Measurements from ENCODE around the gene FOXO1. TPM values are rescaled to one million over a fixed set of nuclear protein-coding genes. Genes with fewer than 3 reads are reported as not detected.
A peak's percentile ranks its signal among the peaks of the same experiment; 100 is the strongest.
"Not testable (repeated sequence)": the region's sequence is repeated elsewhere in the genome, so short reads cannot be mapped to it uniquely, and the experiment has no call there.

FOXO1 gene
- total and polyA plus RNA-seq, 9 donors = 11.2 to 18.1 (median 13.1) TPM

GRCh38 chr13:40668335-40668734 is 1.9 kb upstream of the FOXO1 start:
- peak; percentile 84 for DNase-seq
- Histone ChIP-seq H3K4me1 (ENCODE audit: control insufficient read depth, insufficient read depth, low read length) (peaks cover 13% of the 10 kb centered on the region), H3K36me3 (ENCODE audit: control insufficient read depth, insufficient read depth, low read length) (no peaks in the 10 kb centered on the region), H3K27ac (ENCODE audit: low read length) (peak overlapping the region; percentile 59), H3K9me3 (replicated peaks; ENCODE audit: control insufficient read depth, low read depth, low read length) (no peaks in the 10 kb centered on the region), H3K27me3 (ENCODE audit: control insufficient read depth, insufficient read depth, low read length) (no peaks in the 10 kb centered on the region), H3K4me3 (ENCODE audit: low read length) (no peak overlapping the region)
- WGBS (ENCODE audit: insufficient coverage) = 60% methylated on average over 4 of the region's 11 CpGs

GRCh38 chr13:40667622-40667978 is 1.2 kb upstream of the FOXO1 start:
- Histone ChIP-seq H3K27ac (ENCODE audit: low read length) (peak overlapping the region; percentile 96), H3K27me3 (ENCODE audit: control insufficient read depth, insufficient read depth, low read length) (no peaks in the 10 kb centered on the region), H3K9me3 (replicated peaks; ENCODE audit: control insufficient read depth, low read depth, low read length) (no peaks in the 10 kb centered on the region), H3K4me1 (ENCODE audit: control insufficient read depth, insufficient read depth, low read length) (peaks cover 15% of the 10 kb centered on the region), H3K4me3 (ENCODE audit: low read length) (peak overlapping the region; percentile 73), H3K36me3 (ENCODE audit: control insufficient read depth, insufficient read depth, low read length) (no peaks in the 10 kb centered on the region)
- peak; percentile 37 for DNase-seq
- WGBS (ENCODE audit: insufficient coverage) = no CpG with 5 or more reads among the region's 5 CpGs

DNA sequence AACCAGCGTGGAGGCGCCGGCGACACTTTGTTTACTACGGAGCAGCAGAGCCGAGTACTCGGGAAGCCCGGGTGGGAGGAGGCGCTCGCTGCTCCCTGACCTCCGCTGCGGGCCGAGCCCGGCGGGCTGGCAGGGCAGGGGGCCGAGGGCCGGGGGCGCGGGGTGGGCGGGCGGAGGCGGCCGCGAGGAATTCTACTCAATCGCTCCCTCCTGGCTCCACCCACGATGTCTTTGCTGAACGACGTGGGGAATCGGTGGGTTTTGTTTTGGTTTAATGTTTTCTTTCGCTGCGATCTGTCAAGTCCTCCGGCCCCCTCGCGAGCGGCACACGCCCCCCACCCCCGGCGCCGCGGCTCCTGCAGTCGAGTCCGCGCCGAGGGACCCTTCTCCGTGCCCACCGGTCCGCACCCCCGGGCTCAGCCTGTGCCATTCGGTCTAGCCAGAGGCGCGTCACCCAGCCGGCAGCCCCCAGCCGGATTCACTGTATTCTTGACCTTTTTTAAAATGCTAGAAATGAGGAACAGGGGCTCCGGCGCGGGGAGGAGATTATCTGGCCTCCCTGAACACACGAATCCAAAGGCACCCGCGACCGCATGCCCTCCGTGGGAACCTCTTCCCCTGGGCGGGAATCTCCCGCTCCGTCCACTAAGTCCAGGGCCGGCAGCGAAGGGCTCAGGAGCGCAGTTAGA is 636 bp upstream of the FOXO1 start:
- peak overlapping the region; percentile 96 for H3K27ac ChIP-seq (ENCODE audit: low read length)
- no peaks in the 10 kb centered on the region for H3K36me3 ChIP-seq (ENCODE audit: control insufficient read depth, insufficient read depth, low read length)
- WGBS (ENCODE audit: insufficient coverage) = 1% methylated on average over 39 of the region's 67 CpGs
- peaks cover 13% of the 10 kb centered on the region for H3K4me1 ChIP-seq (ENCODE audit: control insufficient read depth, insufficient read depth, low read length)
- H3K27me3 ChIP-seq (ENCODE audit: control insufficient read depth, insufficient read depth, low read length) = no peaks in the 10 kb centered on the region
- no peak for DNase-seq
- no peaks in the 10 kb centered on the region for H3K9me3 ChIP-seq (replicated peaks; ENCODE audit: control insufficient read depth, low read depth, low read length)
- peak overlapping the region; percentile 73 for H3K4me3 ChIP-seq (ENCODE audit: low read length)

DNA sequence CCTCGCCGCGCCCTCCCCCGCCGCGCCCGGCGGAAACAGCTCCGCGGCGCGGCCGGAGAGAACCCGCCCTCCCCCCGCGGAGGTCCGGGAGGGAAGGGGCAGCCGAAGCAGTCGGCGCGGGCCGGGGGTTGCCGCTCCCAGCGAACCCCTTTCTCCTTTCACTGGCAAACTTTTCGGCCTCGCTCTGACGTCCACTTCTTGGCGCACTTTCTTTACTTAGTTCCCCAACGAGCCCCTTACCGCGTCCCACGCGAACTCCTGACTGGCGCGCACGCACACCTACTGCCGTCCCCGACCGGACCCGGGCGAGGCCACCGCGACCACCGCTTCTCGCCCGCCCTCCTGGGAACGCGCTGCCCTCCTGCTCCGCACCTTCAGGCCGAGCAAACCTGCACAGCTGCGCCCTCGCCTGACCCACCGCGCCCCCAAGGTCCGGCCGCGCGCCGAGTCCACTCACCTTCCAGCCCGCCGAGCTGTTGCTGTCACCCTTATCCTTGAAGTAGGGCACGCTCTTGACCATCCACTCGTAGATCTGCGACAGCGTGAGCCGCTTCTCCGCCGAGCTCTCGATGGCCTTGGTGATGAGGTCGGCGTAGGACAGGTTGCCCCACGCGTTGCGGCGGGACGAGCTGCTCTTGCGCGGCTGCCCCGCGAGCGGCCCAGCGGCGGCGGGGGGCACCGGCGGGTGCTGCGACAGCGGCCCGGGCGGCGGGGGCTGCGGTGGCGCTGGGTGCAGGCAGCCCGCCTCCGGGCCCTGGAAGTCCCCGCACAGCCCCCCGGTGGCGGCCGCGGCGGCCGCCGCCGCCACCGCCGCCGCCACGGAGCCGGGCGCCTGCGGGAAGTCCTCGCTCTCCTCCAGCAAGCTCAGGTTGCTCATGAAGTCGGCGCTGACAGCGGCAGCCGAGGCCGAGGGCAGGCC is 1.1 kb downstream of the FOXO1 start:
- Histone ChIP-seq H3K27ac (ENCODE audit: low read length) (peak overlapping the region; percentile 97), H3K27me3 (ENCODE audit: control insufficient read depth, insufficient read depth, low read length) (no peaks in the 10 kb centered on the region), H3K4me1 (ENCODE audit: control insufficient read depth, insufficient read depth, low read length) (peaks cover 17% of the 10 kb centered on the region), H3K4me3 (ENCODE audit: low read length) (peak overlapping the region; percentile 91), H3K9me3 (replicated peaks; ENCODE audit: control insufficient read depth, low read depth, low read length) (no peaks in the 10 kb centered on the region), H3K36me3 (ENCODE audit: control insufficient read depth, insufficient read depth, low read length) (no peaks in the 10 kb centered on the region)
- peak; percentile 67 for DNase-seq
- under 1% methylated on average over 114 of the region's 117 CpGs for WGBS (ENCODE audit: insufficient coverage)

DNA sequence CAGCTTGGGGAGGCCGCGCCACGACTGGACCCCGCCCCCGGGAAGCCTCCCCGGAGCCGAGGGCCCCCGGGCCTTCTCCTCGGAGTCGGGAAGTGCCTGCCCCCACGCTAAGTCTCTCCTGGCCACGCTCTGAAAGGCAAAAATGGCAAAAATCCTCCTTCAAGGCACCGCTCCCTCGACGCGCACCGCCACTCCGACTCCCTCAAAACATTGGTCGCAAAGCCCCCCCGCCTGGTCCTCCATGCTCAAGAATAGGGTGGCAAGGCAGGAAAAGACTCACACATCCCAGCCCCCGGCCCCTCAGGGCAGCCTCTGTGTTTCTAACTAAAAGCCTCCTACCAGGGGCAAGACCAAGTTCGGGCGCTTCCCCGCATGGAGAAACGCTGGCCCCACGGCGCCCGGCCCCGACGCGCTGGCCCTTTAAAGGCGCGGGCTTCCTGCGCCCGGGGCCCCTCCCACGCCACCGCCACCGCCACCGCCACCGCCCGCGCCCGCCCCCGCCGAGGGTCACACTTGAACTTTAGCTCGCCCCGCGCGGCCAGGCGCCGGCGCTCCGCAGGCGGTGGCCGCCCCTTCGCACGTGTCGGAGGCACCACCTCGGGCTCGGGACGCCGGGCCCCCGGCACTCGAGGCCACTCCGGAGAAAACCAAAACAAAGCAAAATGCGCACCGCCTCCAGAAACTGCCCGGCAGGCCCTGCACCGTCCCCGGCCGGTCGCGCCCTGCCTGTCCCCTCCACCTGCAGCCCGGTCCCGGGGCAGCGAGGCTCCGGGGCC is 1.9 kb downstream of the FOXO1 start:
- Histone ChIP-seq H3K27ac (ENCODE audit: low read length) (peak overlapping the region; percentile 97), H3K4me1 (ENCODE audit: control insufficient read depth, insufficient read depth, low read length) (peaks cover 23% of the 10 kb centered on the region), H3K27me3 (ENCODE audit: control insufficient read depth, insufficient read depth, low read length) (no peaks in the 10 kb centered on the region), H3K4me3 (ENCODE audit: low read length) (peak overlapping the region; percentile 61), H3K9me3 (replicated peaks; ENCODE audit: control insufficient read depth, low read depth, low read length) (no peaks in the 10 kb centered on the region), H3K36me3 (ENCODE audit: control insufficient read depth, insufficient read depth, low read length) (no peaks in the 10 kb centered on the region)
- WGBS (ENCODE audit: insufficient coverage) = under 1% methylated on average over 69 of the region's 77 CpGs
- DNase-seq = peak; percentile 77

DNA sequence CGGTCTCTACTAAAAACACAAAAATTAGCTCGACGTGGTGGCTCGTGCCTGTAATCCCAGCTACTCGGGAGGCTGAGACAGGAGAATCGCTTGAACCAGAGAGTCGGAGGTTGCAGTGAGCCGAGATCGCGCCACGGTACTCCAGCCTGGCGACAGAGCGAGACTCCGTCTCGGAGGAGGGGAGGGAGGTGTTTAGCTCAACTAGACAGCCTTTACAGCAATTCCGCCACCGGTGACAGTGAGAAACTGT is 2.4 kb downstream of the FOXO1 start:
- not testable (repeated sequence) for H3K36me3 ChIP-seq (ENCODE audit: control insufficient read depth, insufficient read depth, low read length); DNase-seq; H3K9me3 ChIP-seq (replicated peaks; ENCODE audit: control insufficient read depth, low read depth, low read length); H3K27me3 ChIP-seq (ENCODE audit: control insufficient read depth, insufficient read depth, low read length)
- 14% methylated on average over 10 of the region's 17 CpGs for WGBS (ENCODE audit: insufficient coverage)
- peak overlapping the region; percentile 61 for H3K4me3 ChIP-seq (ENCODE audit: low read length)
- peaks cover 23% of the 10 kb centered on the region for H3K4me1 ChIP-seq (ENCODE audit: control insufficient read depth, insufficient read depth, low read length)
- H3K27ac ChIP-seq (ENCODE audit: low read length) = peak overlapping the region; percentile 97

DNA sequence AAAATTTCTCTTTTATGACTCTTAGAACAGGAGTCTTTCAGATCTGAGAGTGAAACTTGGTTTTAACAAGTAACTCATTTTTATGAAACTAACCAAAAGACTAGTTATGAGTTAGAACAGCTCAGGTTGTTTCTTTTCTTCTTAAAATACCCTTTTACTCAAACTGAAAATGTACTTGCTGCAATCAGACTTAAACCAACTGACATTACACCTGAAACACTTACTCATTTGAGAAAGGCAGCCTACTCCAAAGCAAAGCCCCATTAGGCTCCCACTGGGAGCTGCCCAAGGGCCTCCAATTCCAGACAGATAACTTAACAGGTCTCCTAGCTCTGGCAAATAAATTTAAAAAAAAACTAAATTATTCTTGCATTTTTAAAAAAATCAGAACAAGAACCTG is 3.6 kb downstream of the FOXO1 start:
- H3K36me3 ChIP-seq (ENCODE audit: control insufficient read depth, insufficient read depth, low read length) = no peaks in the 10 kb centered on the region
- H3K4me3 ChIP-seq (ENCODE audit: low read length) = no peak overlapping the region
- peaks cover 17% of the 10 kb centered on the region for H3K4me1 ChIP-seq (ENCODE audit: control insufficient read depth, insufficient read depth, low read length)
- DNase-seq = no peak
- no peaks in the 10 kb centered on the region for H3K27me3 ChIP-seq (ENCODE audit: control insufficient read depth, insufficient read depth, low read length)
- no peaks in the 10 kb centered on the region for H3K9me3 ChIP-seq (replicated peaks; ENCODE audit: control insufficient read depth, low read depth, low read length)
- H3K27ac ChIP-seq (ENCODE audit: low read length) = peak overlapping the region; percentile 11

DNA sequence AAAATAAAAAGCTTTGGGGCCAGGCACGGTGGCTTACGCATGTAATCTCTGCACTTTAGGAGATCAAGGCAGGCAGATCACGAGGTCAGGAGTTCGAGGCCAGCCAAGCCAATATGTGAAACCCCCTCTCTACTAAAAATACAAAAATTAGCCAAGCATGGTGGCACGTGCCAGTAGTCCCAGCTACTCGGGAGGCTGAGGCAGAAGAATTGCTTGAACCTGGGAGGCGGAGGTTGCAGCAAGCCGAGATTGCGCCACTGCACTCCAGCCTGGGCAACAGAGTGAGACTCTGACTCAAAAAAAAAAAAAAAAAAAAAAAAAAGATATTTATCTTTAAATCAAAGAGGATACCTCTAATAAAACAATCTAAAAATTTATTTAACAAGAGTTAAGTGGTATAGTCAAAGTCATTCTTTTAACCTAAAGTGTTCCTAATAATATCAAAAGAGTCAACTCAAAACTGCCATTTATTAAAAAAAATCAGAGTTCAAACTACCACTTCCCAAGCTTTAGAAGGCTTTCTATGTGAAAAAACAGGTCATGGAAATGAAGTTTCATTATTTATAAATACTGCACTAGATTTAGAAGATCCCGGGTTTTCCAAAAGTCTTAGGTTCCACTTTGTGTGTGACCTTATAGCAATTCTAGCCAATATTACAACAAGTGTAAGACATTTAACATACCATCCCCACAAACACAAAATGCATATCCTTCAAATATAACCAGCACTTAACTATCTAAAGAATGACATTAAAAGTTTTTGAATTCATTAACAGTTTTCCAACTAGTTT is 4.4 kb downstream of the FOXO1 start:
- no peak for DNase-seq
- no peak overlapping the region for H3K4me3 ChIP-seq (ENCODE audit: low read length)
- no peaks in the 10 kb centered on the region for H3K9me3 ChIP-seq (replicated peaks; ENCODE audit: control insufficient read depth, low read depth, low read length)
- H3K27me3 ChIP-seq (ENCODE audit: control insufficient read depth, insufficient read depth, low read length) = no peaks in the 10 kb centered on the region
- 96% methylated on average over 4 of the region's 10 CpGs for WGBS (ENCODE audit: insufficient coverage)
- H3K36me3 ChIP-seq (ENCODE audit: control insufficient read depth, insufficient read depth, low read length) = no peaks in the 10 kb centered on the region
- no peak overlapping the region for H3K27ac ChIP-seq (ENCODE audit: low read length)
- H3K4me1 ChIP-seq (ENCODE audit: control insufficient read depth, insufficient read depth, low read length) = peaks cover 11% of the 10 kb centered on the region

- H3K9me3 ChIP-seq (replicated peaks; ENCODE audit: control insufficient read depth, low read depth, low read length) = no peaks in the 10 kb centered on the region
- no peaks in the 10 kb centered on the region for H3K36me3 ChIP-seq (ENCODE audit: control insufficient read depth, insufficient read depth, low read length)
- H3K4me3 ChIP-seq (ENCODE audit: low read length) = no peak overlapping the region
- peak overlapping the region; percentile 29 for H3K27ac ChIP-seq (ENCODE audit: low read length)
- peaks cover 11% of the 10 kb centered on the region for H3K4me1 ChIP-seq (ENCODE audit: control insufficient read depth, insufficient read depth, low read length)
- no peak for DNase-seq
- no CpG with 5 or more reads among the region's 5 CpGs for WGBS (ENCODE audit: insufficient coverage)
- H3K27me3 ChIP-seq (ENCODE audit: control insufficient read depth, insufficient read depth, low read length) = no peaks in the 10 kb centered on the region
Measured at GRCh38 chr13:40660692-40661091, 5.7 kb downstream of the FOXO1 start.

Measured in muscle of leg (tissue), 11 donors.